ENCODE measurements around the gene JSRP1.

JSRP1 gene

GRCh38 chr19:2246801-2247361 is 9.3 kb downstream of the JSRP1 start:
- DNase-seq = no peak

GRCh38 chr19:2246014-2246620 is 10.1 kb downstream of the JSRP1 start:
- no peak for DNase-seq

- DNase-seq = no peak
These were observed 10.9 kb downstream of the JSRP1 start for GRCh38 chr19:2245273-2245672.

- DNase-seq = no peak
These were observed 11.7 kb downstream of the JSRP1 start for GRCh38 chr19:2244486-2244885.

GRCh38 chr19:2244125-2244411 is 12.1 kb downstream of the JSRP1 start:
- no peak for DNase-seq

- DNase-seq = no peak
These were observed 12.7 kb downstream of the JSRP1 start for GRCh38 chr19:2243274-2244124.

GRCh38 chr19:2242816-2243215 is 13.4 kb downstream of the JSRP1 start:
- no peak for DNase-seq

GRCh38 chr19:2242092-2242537 is 14.1 kb downstream of the JSRP1 start:
- DNase-seq = no peak

- no peak for DNase-seq
These were observed 15.1 kb downstream of the JSRP1 start for GRCh38 chr19:2240881-2241760.

- DNase-seq = peak; percentile 41 to 68
These were observed 16.1 kb downstream of the JSRP1 start for GRCh38 chr19:2239771-2240770.

- DNase-seq = peak in 1 of 2 donors; percentile 21
These were observed 17.0 kb downstream of the JSRP1 start for GRCh38 chr19:2239173-2239572.

- DNase-seq = no peak
These were observed 18.4 kb downstream of the JSRP1 start for GRCh38 chr19:2237869-2238153.

GRCh38 chr19:2237051-2237868 is 19.0 kb downstream of the JSRP1 start:
- DNase-seq = no peak

- DNase-seq = peak; percentile 98
These were observed 19.7 kb downstream of the JSRP1 start, which contains the start of the genes PLEKHJ1 and SF3A2 for GRCh38 chr19:2236314-2237050. Gene PLEKHJ1 (minus strand): TSS chr19:2236329. CDS start chr19:2236248, 81 bp downstream. Gene SF3A2 (plus strand): TSS chr19:2236824. CDS start chr19:2243419, 6,595 bp downstream.

GRCh38 chr19:2236064-2236313 is 20.2 kb downstream of the JSRP1 start:
- no peak for DNase-seq

- DNase-seq = peak in 1 of 2 donors; percentile 11
These were observed 20.7 kb downstream of the JSRP1 start for GRCh38 chr19:2235381-2236063.

GRCh38 chr19:2234996-2235380 is 21.2 kb downstream of the JSRP1 start:
- DNase-seq = no peak

- DNase-seq = no peak
These were observed 22.5 kb downstream of the JSRP1 start for GRCh38 chr19:2233601-2234280.

All from CD4-positive, alpha-beta T cell treated with Interferon alpha-2 for 1 hour (primary cell).